Liver (tissue), 9 donors: ENCODE results near the gene HOXB9. TPM values are rescaled to one million over a fixed set of nuclear protein-coding genes. Genes with fewer than 3 reads are reported as not detected.

ENCODE experiments used
- DNase-seq: peaks from one replicate; pipeline ENCODE4 v3.0.0-alpha.2; 2017; ENCODE audit warnings: low spot score
- H3K27ac ChIP-seq, 2 donors: one replicate each; pipeline ENCODE4 v1.7.0; 2013; ENCODE audit warnings: inconsistent platforms in 2 of 2, low read length in 2 of 2, control low read depth in 1 of 2, low read depth in 1 of 2, mild to moderate bottlenecking in 1 of 2
- H3K27me3 ChIP-seq, 4 donors: one replicate each; pipeline versions ENCODE4 v1.6.1 to v1.7.0; 2013; ENCODE audit warnings: low read length in 3 of 4, inconsistent platforms in 1 of 4, mild to moderate bottlenecking in 1 of 4, moderate library complexity in 1 of 4; ENCODE audit not compliant: control insufficient read depth in 4 of 4, insufficient read depth in 4 of 4
- H3K36me3 ChIP-seq, 4 donors: one replicate each; pipeline versions ENCODE4 v1.6.1 to v1.7.0; 2013; ENCODE audit warnings: low read length in 3 of 4, mild to moderate bottlenecking in 3 of 4, low read depth in 1 of 4, moderate library complexity in 1 of 4; ENCODE audit not compliant: control insufficient read depth in 4 of 4, insufficient read depth in 3 of 4
- H3K4me1 ChIP-seq, 4 donors: one replicate each; pipeline versions ENCODE4 v1.6.1 to v1.7.0; 2013; ENCODE audit warnings: low read length in 3 of 4, mild to moderate bottlenecking in 3 of 4, moderate library complexity in 1 of 4; ENCODE audit not compliant: control insufficient read depth in 4 of 4, insufficient read depth in 4 of 4
- H3K4me3 ChIP-seq, 3 donors: one replicate each; pipeline versions ENCODE4 v1.6.1 to v1.7.0; 2013; ENCODE audit warnings: low read length in 3 of 3, control low read depth in 1 of 3, low read depth in 1 of 3, mild to moderate bottlenecking in 1 of 3
- H3K9ac ChIP-seq, 2 donors: one replicate each; pipeline ENCODE4 v1.7.0; 2013; ENCODE audit warnings: low read length in 2 of 2, mild to moderate bottlenecking in 2 of 2, moderate library complexity in 2 of 2, control low read depth in 1 of 2, low read depth in 1 of 2
- H3K9me3 ChIP-seq, 4 donors: one replicate each; pipeline versions ENCODE4 v1.6.1 to v1.7.0; 2013; ENCODE audit warnings: low read length in 3 of 4; ENCODE audit not compliant: control insufficient read depth in 4 of 4
- ATF3 ChIP-seq: IDR thresholded peaks from 2 replicates; pipeline ENCODE4 v1.6.1; 2016; ENCODE audit warnings: antibody characterized with exemption
- EGR1 ChIP-seq, 2 donors: IDR thresholded peaks; 2 replicates each; pipeline ENCODE4 v1.6.1; 2016 to 2018; ENCODE audit warnings: antibody characterized with exemption in 2 of 2, low read depth in 2 of 2
- HNF4A ChIP-seq, 2 donors: conservative IDR thresholded peaks; 2 replicates each; pipeline ENCODE4 v1.6.1; 2016; ENCODE audit warnings: antibody characterized with exemption in 2 of 2, mild to moderate bottlenecking in 2 of 2
- JUND ChIP-seq, 2 donors: IDR thresholded peaks; 2 replicates each; pipeline ENCODE4 v1.6.1; 2016; ENCODE audit warnings: antibody characterized with exemption in 2 of 2
- MAX ChIP-seq: IDR thresholded peaks from 2 replicates; pipeline ENCODE4 v1.6.1; 2016; ENCODE audit warnings: antibody characterized with exemption
- NR2F2 ChIP-seq: IDR thresholded peaks from 2 replicates; pipeline ENCODE4 v1.6.1; 2016; ENCODE audit warnings: antibody characterized with exemption
- RAD21 ChIP-seq, 2 donors: IDR thresholded peaks; 2 replicates each; pipeline ENCODE4 v1.6.1; 2016; ENCODE audit warnings: antibody characterized with exemption in 2 of 2, mild to moderate bottlenecking in 2 of 2
- REST ChIP-seq: IDR thresholded peaks from 2 replicates; pipeline ENCODE4 v1.6.1; 2016; ENCODE audit warnings: antibody characterized with exemption, mild to moderate bottlenecking
- RXRA ChIP-seq, 2 donors: IDR thresholded peaks; 2 replicates each; pipeline ENCODE4 v1.6.1; 2017 to 2018; ENCODE audit warnings: antibody characterized with exemption in 2 of 2, mild to moderate bottlenecking in 1 of 2
- SP1 ChIP-seq: IDR thresholded peaks from 2 replicates; pipeline ENCODE4 v1.6.1; 2018; ENCODE audit warnings: antibody characterized with exemption, mild to moderate bottlenecking
- TAF1 ChIP-seq: conservative IDR thresholded peaks from 2 replicates; pipeline ENCODE4 v1.6.1; 2016; ENCODE audit warnings: antibody characterized with exemption, mild to moderate bottlenecking
- YY1 ChIP-seq: IDR thresholded peaks from 2 replicates; pipeline ENCODE4 v1.6.1; 2016; ENCODE audit warnings: antibody characterized with exemption, mild to moderate bottlenecking
- ZBTB33 ChIP-seq: IDR thresholded peaks from 2 replicates; pipeline ENCODE4 v1.6.1; 2016; ENCODE audit warnings: antibody characterized with exemption
- WGBS: extraction: QIAGEN DNeasy Blood & Tissue Kit; methylation state at CpG from one replicate; pipeline ENCODE4 v1.1.7; 2013; 5-methylcytosine and 5-hydroxymethylcytosine counted together
- polyA plus RNA-seq, 2 donors: library from polyadenylated mRNA; stranded (reverse) in 1 of 2; unstranded in 1 of 2; fragments of 200-250 nt in 1 of 2; fragments of >200 nt in 1 of 2; fragmentation: Nextera tagmentation in 1 of 2; extraction: Ambion mirVana in 1 of 2; gene quantifications; one replicate each; pipeline versions ENCODE4 v1.2.1 to v1.2.3, GENCODE V29; 2013 to 2015
- total RNA-seq, 2 donors: library from RNA; depleted of rRNA; stranded (reverse); fragments of >200 nt; gene quantifications; one replicate each; pipeline ENCODE4 v1.2.3, GENCODE V29; 2014
- donor health status: healthy.
- donor health status: healthy.
- donor health status: healthy.
- donor health status: healthy.
- donor health status: healthy.

The HOXB9 gene
- total and polyA plus RNA-seq, 4 donors, result not detected

- H3K9ac ChIP-seq, result no peak overlapping the region
- peaks cover 4 to 11% (median 6%) of the 10 kb centered on the region in 4 donors for H3K27me3 ChIP-seq
- H3K36me3 ChIP-seq, result no peaks in the 10 kb centered on the region
- DNase-seq, result no peak
- TF ChIP-seq YY1, result no peak
- peak in 1 of 2 donors; percentile 31 for TF ChIP-seq EGR1 (IDR thresholded peaks at IDR 0.05; ENCODE audit: low read depth in 2 of 2)
- peaks cover 0 to 12% (median 1%) of the 10 kb centered on the region in 4 donors for H3K4me1 ChIP-seq
- H3K4me3 ChIP-seq, result peak overlapping the region in 1 of 3 donors; percentile 25
- no peaks in the 10 kb centered on the region for H3K9me3 ChIP-seq
- H3K27ac ChIP-seq, result no peak overlapping the region
- 20% methylated on average over 33 of the region's 33 CpGs for WGBS
These were observed 34.1 kb downstream of the HOXB9 start for GRCh38 chr17:48592057-48592514.

- no peak for DNase-seq
- no peak overlapping the region for H3K4me3 ChIP-seq
- peaks cover 2 to 12% (median 7%) of the 10 kb centered on the region in 4 donors for H3K27me3 ChIP-seq
- no peak overlapping the region for H3K9ac ChIP-seq
- WGBS, result 82% methylated on average over 10 of the region's 10 CpGs
- peaks cover 0 to 13% (median 2%) of the 10 kb centered on the region in 4 donors for H3K4me1 ChIP-seq
- no peaks in the 10 kb centered on the region for H3K9me3 ChIP-seq
- no peak overlapping the region for H3K27ac ChIP-seq
- H3K36me3 ChIP-seq, result no peaks in the 10 kb centered on the region
- TF ChIP-seq JUND (IDR thresholded peaks at IDR 0.05) (no peak), ZBTB33 (no peak), TAF1 (no peak), RAD21 (IDR thresholded peaks at IDR 0.05) (no peak), YY1 (no peak), MAX (no peak), HNF4A (conservative IDR thresholded peaks at IDR 0.05) (no peak), RXRA (IDR thresholded peaks at IDR 0.05) (no peak), ATF3 (no peak)
These were observed 34.7 kb downstream of the HOXB9 start for GRCh38 chr17:48591255-48592056.

- Histone ChIP-seq H3K9ac (no peak overlapping the region), H3K4me1 (peaks cover 2 to 18% (median 8%) of the 10 kb centered on the region in 4 donors), H3K27ac (no peak overlapping the region), H3K27me3 (peaks cover 2 to 15% (median 8%) of the 10 kb centered on the region in 4 donors), H3K9me3 (no peaks in the 10 kb centered on the region), H3K36me3 (no peaks in the 10 kb centered on the region), H3K4me3 (no peak overlapping the region)
- no peak for DNase-seq
- no peak for TF ChIP-seq RAD21 (IDR thresholded peaks at IDR 0.05)
- no peak for TF ChIP-seq JUND (IDR thresholded peaks at IDR 0.05)
- no peak for TF ChIP-seq MAX
- no peak for TF ChIP-seq TAF1
- TF ChIP-seq SP1, result no peak
- TF ChIP-seq REST, result no peak
- no peak for TF ChIP-seq NR2F2
- no peak for TF ChIP-seq ATF3
- TF ChIP-seq HNF4A (conservative IDR thresholded peaks at IDR 0.05), result no peak
These were observed 35.5 kb downstream of the HOXB9 start for GRCh38 chr17:48590607-48591161.
